Aorta (tissue), 5 donors: Measurements from ENCODE around the gene HIC2. TPM values are rescaled to one million over a fixed set of nuclear protein-coding genes. Genes with fewer than 3 reads are reported as not detected.
"Not testable (repeated sequence)": the region's sequence is repeated elsewhere in the genome, so short reads cannot be mapped to it uniquely, and the experiment has no call there.

ENCODE experiments used
- ATAC-seq: fragments of 200-7000 bp; cut with Tn5 transposase; one replicate; pipeline ENCODE4 v1.9.1; 2022; ENCODE audit warnings: moderate library complexity; ENCODE audit not compliant: low FRiP score
- DNase-seq, 2 donors: peaks; one replicate each; pipeline ENCODE4 v3.0.0-alpha.2; 2020
- H3K27ac ChIP-seq, 2 donors: one replicate each; pipeline ENCODE4 v1.5.1; 2013; ENCODE audit warnings: low read length in 2 of 2, mild to moderate bottlenecking in 2 of 2, moderate library complexity in 2 of 2, control low read depth in 1 of 2, inconsistent platforms in 1 of 2, low read depth in 1 of 2
- H3K27me3 ChIP-seq, 2 donors: one replicate each; pipeline ENCODE4 v1.6.1; 2013; ENCODE audit warnings: control low read depth in 1 of 2, low read length in 1 of 2, mild to moderate bottlenecking in 1 of 2, moderate library complexity in 1 of 2; ENCODE audit not compliant: insufficient read depth in 2 of 2, control insufficient read depth in 1 of 2
- H3K36me3 ChIP-seq, 2 donors: one replicate each; pipeline ENCODE4 v1.6.1; 2013; ENCODE audit warnings: control low read depth in 1 of 2, low read length in 1 of 2, mild to moderate bottlenecking in 1 of 2; ENCODE audit not compliant: insufficient read depth in 2 of 2, control insufficient read depth in 1 of 2
- H3K4me1 ChIP-seq, 2 donors: one replicate each; pipeline ENCODE4 v1.6.1; 2013; ENCODE audit warnings: low read length in 2 of 2, control low read depth in 1 of 2, mild to moderate bottlenecking in 1 of 2, moderate library complexity in 1 of 2; ENCODE audit not compliant: insufficient read depth in 2 of 2, control insufficient read depth in 1 of 2
- H3K4me3 ChIP-seq, 2 donors: one replicate each; pipeline ENCODE4 v1.5.1; 2013; ENCODE audit warnings: low read length in 2 of 2, control low read depth in 1 of 2, mild to moderate bottlenecking in 1 of 2
- H3K9me3 ChIP-seq: one replicate; pipeline ENCODE4 v1.6.1; 2013; ENCODE audit warnings: mild to moderate bottlenecking, low read length; ENCODE audit not compliant: control insufficient read depth
- WGBS, 2 donors: extraction: QIAGEN DNeasy Blood & Tissue Kit; methylation state at CpG; one replicate each; pipeline ENCODE4 v1.1.7; 2013; 5-methylcytosine and 5-hydroxymethylcytosine counted together
- intact Hi-C, 2 donors: fragments of 100-400 bp; cut with DNase I; formaldehyde crosslinking; loops; one replicate each; pipeline versions ENCODE4 v1.14.2 to v1.15.0; 2022
- polyA plus RNA-seq, 2 donors: library from polyadenylated mRNA; stranded (reverse); fragments of 200-250 nt; gene quantifications; one replicate each; pipeline ENCODE4 v1.2.3, GENCODE V29; 2013
- total RNA-seq, 2 donors: library from RNA; stranded (reverse); fragmentation: NEBNext Ultra II Directional; extraction: Animal tissue kit (Norgen Biotek cat#: 25700); gene quantifications; one replicate each; pipeline ENCODE4 v1.2.1, GENCODE V29; 2021
- donor health status: healthy with polysubstance abuse.
- donor health status: Bipolar disorder and iron deficiency.
- donor health status: DM: no; HTN: no; CAD: no.
- donor health status: DM: no; HTN: no; CAD: no.
- donor health status: DM: yes; HTN: yes; CAD: no.

The HIC2 gene
- total and polyA plus RNA-seq, 4 donors, result 0.38 to 5.4 (median 2.9) TPM

- not testable (repeated sequence) for ATAC-seq
Measured at GRCh38 chr22:21442123-21442522, 25.0 kb downstream of the HIC2 start.

GRCh38 chr22:21442646-21443045 lies 25.5 kb downstream of the HIC2 start:
- H3K9me3 ChIP-seq, H3K27ac ChIP-seq, H3K36me3 ChIP-seq, H3K4me3 ChIP-seq, H3K4me1 ChIP-seq, intact Hi-C loops, ATAC-seq, H3K27me3 ChIP-seq: not testable (repeated sequence)
- WGBS, 2 donors, result 96 to 100% methylated on average over 1 to 7 of the region's 15 CpGs
- peak in 1 of 2 donors; percentile 71 for DNase-seq

More at GRCh38 chr22:21442123-21442522, 25.0 kb downstream of the HIC2 start:
- intact Hi-C loops, H3K27me3 ChIP-seq, H3K9me3 ChIP-seq, H3K4me3 ChIP-seq, DNase-seq, H3K36me3 ChIP-seq, H3K4me1 ChIP-seq, H3K27ac ChIP-seq: not testable (repeated sequence)
- no CpG with 5 or more reads among the region's 9 CpGs for WGBS, 2 donors

- DNase-seq (peak in 1 of 2 donors; percentile 72), ATAC-seq (no peak)
- peaks cover 0 to 2% of the 10 kb centered on the region in 2 donors for H3K36me3 ChIP-seq
- H3K27ac ChIP-seq, result no peak overlapping the region
- 91 to 93% methylated on average over 13 of the region's 13 CpGs for WGBS, 2 donors
- no peaks in the 10 kb centered on the region for H3K9me3 ChIP-seq
- H3K27me3 ChIP-seq, result no peaks in the 10 kb centered on the region
- no peaks in the 10 kb centered on the region for H3K4me1 ChIP-seq
- intact Hi-C loops, result no loop called here
- no peak overlapping the region for H3K4me3 ChIP-seq
Measured at GRCh38 chr22:21443057-21443734, 26.0 kb downstream of the HIC2 start.

- ATAC-seq (no peak), DNase-seq (peak in 1 of 2 donors; percentile 71)
- Histone ChIP-seq H3K4me3 (no peak overlapping the region), H3K36me3 (peaks cover 0 to 2% of the 10 kb centered on the region in 2 donors), H3K9me3 (no peaks in the 10 kb centered on the region), H3K4me1 (no peaks in the 10 kb centered on the region), H3K27me3 (no peaks in the 10 kb centered on the region), H3K27ac (no peak overlapping the region)
- intact Hi-C loops, result no loop called here
- 94 to 95% methylated on average over 15 to 16 of the region's 16 CpGs for WGBS, 2 donors
Measured at GRCh38 chr22:21443735-21444421, 26.7 kb downstream of the HIC2 start.

- DNase-seq (peak in 1 of 2 donors; percentile 74), ATAC-seq (no peak)
- 95% methylated on average over 35 of the region's 35 CpGs for WGBS, 2 donors
Measured at GRCh38 chr22:21444701-21445436, 27.7 kb downstream of the HIC2 start.

GRCh38 chr22:21445437-21446127 lies 28.4 kb downstream of the HIC2 start:
- H3K36me3 ChIP-seq, result peaks cover 0 to 2% of the 10 kb centered on the region in 2 donors
- 95 to 97% methylated on average over 26 to 27 of the region's 27 CpGs for WGBS, 2 donors

More at GRCh38 chr22:21444701-21445436, 27.7 kb downstream of the HIC2 start:
- intact Hi-C loops, result no loop called here
- Histone ChIP-seq H3K36me3 (peaks cover 0 to 2% of the 10 kb centered on the region in 2 donors), H3K9me3 (no peaks in the 10 kb centered on the region), H3K4me1 (no peaks in the 10 kb centered on the region), H3K27ac (no peak overlapping the region), H3K27me3 (no peaks in the 10 kb centered on the region), H3K4me3 (no peak overlapping the region)

GRCh38 chr22:21446128-21446826 lies 29.1 kb downstream of the HIC2 start:
- intact Hi-C loops, result no loop called here
- 97% methylated on average over 49 of the region's 49 CpGs for WGBS, 2 donors
- peak; percentile 35 to 67 for DNase-seq

More at GRCh38 chr22:21445437-21446127, 28.4 kb downstream of the HIC2 start:
- Histone ChIP-seq H3K27me3 (no peaks in the 10 kb centered on the region), H3K9me3 (no peaks in the 10 kb centered on the region), H3K27ac (no peak overlapping the region), H3K4me3 (no peak overlapping the region), H3K4me1 (no peaks in the 10 kb centered on the region)
- DNase-seq, result peak in 1 of 2 donors; percentile 64
- no peak for ATAC-seq
- intact Hi-C loops, result no loop called here

More at GRCh38 chr22:21446128-21446826, 29.1 kb downstream of the HIC2 start:
- Histone ChIP-seq H3K27ac (no peak overlapping the region), H3K9me3 (no peaks in the 10 kb centered on the region), H3K4me1 (no peaks in the 10 kb centered on the region), H3K36me3 (peaks cover 0 to 2% of the 10 kb centered on the region in 2 donors), H3K4me3 (no peak overlapping the region), H3K27me3 (no peaks in the 10 kb centered on the region)
- ATAC-seq, result no peak
